Dermis blood vessel endothelial cell (primary cell): ENCODE data around the gene GAP43. TPM values are rescaled to one million over a fixed set of nuclear protein-coding genes. Genes with fewer than 3 reads are reported as not detected.

Experiments
- DNase-seq: peaks from one replicate; pipeline ENCODE4 v3.0.0; 2010
- total RNA-seq: library from RNA; depleted of rRNA; stranded (reverse); fragments of >200 nt; gene quantifications from 2 replicates; pipeline ENCODE4 v1.2.3, GENCODE V29; 2014

The GAP43 gene
- total RNA-seq, 1 donor from 2014 or later: not detected

GRCh38 chr3:115766587-115767482 lies 143.5 kb downstream of the GAP43 start:
- DNase-seq: no peak

GRCh38 chr3:115768661-115769060 lies 145.4 kb downstream of the GAP43 start:
- DNase-seq: no peak
